ENCODE results near the gene OVAAL. TPM values are rescaled to one million over a fixed set of nuclear protein-coding genes. Genes with fewer than 3 reads are reported as not detected.
"Not testable (repeated sequence)": the region's sequence is repeated elsewhere in the genome, so short reads cannot be mapped to it uniquely, and the experiment has no call there.

Gene OVAAL
- total RNA-seq, 2 donors from 2014 or later, result not detected

GRCh38 chr1:180551997-180552396, 6.8 kb upstream of the OVAAL start:
- H3K9me3 Mint-ChIP-seq, result no peaks in the 10 kb centered on the region
- DNase-seq, result no peak
- H3K4me3 Mint-ChIP-seq, result no peak overlapping the region
- H3K9me3 ChIP-seq (ENCODE audit: control insufficient read depth, low read length), result no peaks in the 10 kb centered on the region
- H3K27me3 Mint-ChIP-seq (ENCODE audit: insufficient read depth), result peaks cover 10% of the 10 kb centered on the region
- H3K27me3 ChIP-seq (ENCODE audit: control insufficient read depth, insufficient read depth, low read length, poor library complexity, severe bottlenecking), result peaks cover 12% of the 10 kb centered on the region
- H3K4me1 Mint-ChIP-seq, result no peaks in the 10 kb centered on the region
- H3K27ac ChIP-seq (ENCODE audit: low read depth, low read length), result no peak overlapping the region
- H3K27ac Mint-ChIP-seq, result no peak overlapping the region
- 75 to 90% methylated on average over 1 of the region's 1 CpG for WGBS, 2 experiments (ENCODE audit: insufficient coverage in 1 of 2, insufficient read length in 1 of 2)
- H3K36me3 ChIP-seq (ENCODE audit: control insufficient read depth, insufficient read depth, low read length), result no peaks in the 10 kb centered on the region
- peaks cover 6% of the 10 kb centered on the region for H3K4me1 ChIP-seq (ENCODE audit: control insufficient read depth, insufficient read depth, low read length)
- no peak for TF ChIP-seq CTCF (conservative IDR thresholded peaks at IDR 0.05)
- no peaks in the 10 kb centered on the region for H3K36me3 Mint-ChIP-seq (ENCODE audit: low read depth)
- H3K9ac ChIP-seq (ENCODE audit: extremely low read depth, low read length, poor library complexity, severe bottlenecking), result no peak overlapping the region
- no peak overlapping the region for H3K4me3 ChIP-seq (ENCODE audit: low read length)

- H3K36me3 Mint-ChIP-seq (ENCODE audit: low read depth); H3K4me3 Mint-ChIP-seq; H3K4me1 ChIP-seq (ENCODE audit: control insufficient read depth, insufficient read depth, low read length); H3K36me3 ChIP-seq (ENCODE audit: control insufficient read depth, insufficient read depth, low read length); H3K9me3 ChIP-seq (ENCODE audit: control insufficient read depth, low read length); H3K27ac Mint-ChIP-seq; H3K27ac ChIP-seq (ENCODE audit: low read depth, low read length); H3K4me1 Mint-ChIP-seq; H3K4me3 ChIP-seq (ENCODE audit: low read length); H3K9me3 Mint-ChIP-seq; DNase-seq; H3K9ac ChIP-seq (ENCODE audit: extremely low read depth, low read length, poor library complexity, severe bottlenecking): not testable (repeated sequence)
- H3K27me3 ChIP-seq (ENCODE audit: control insufficient read depth, insufficient read depth, low read length, poor library complexity, severe bottlenecking), result peaks cover 16% of the 10 kb centered on the region
- 87 to 100% methylated on average over 2 of the region's 2 CpGs for WGBS, 2 experiments (ENCODE audit: insufficient coverage in 1 of 2, insufficient read length in 1 of 2)
- H3K27me3 Mint-ChIP-seq (ENCODE audit: insufficient read depth), result peaks cover 12% of the 10 kb centered on the region
Measured at GRCh38 chr1:180553046-180553445, 5.7 kb upstream of the OVAAL start.

GRCh38 chr1:180555411-180555810, 3.4 kb upstream of the OVAAL start:
- no peaks in the 10 kb centered on the region for H3K36me3 Mint-ChIP-seq (ENCODE audit: low read depth)
- Histone ChIP-seq H3K27ac (ENCODE audit: low read depth, low read length) (no peak overlapping the region), H3K27me3 (ENCODE audit: control insufficient read depth, insufficient read depth, low read length, poor library complexity, severe bottlenecking) (peaks cover 16% of the 10 kb centered on the region), H3K9ac (ENCODE audit: extremely low read depth, low read length, poor library complexity, severe bottlenecking) (no peak overlapping the region), H3K36me3 (ENCODE audit: control insufficient read depth, insufficient read depth, low read length) (no peaks in the 10 kb centered on the region), H3K4me3 (ENCODE audit: low read length) (no peak overlapping the region), H3K4me1 (ENCODE audit: control insufficient read depth, insufficient read depth, low read length) (peaks cover 6% of the 10 kb centered on the region), H3K9me3 (ENCODE audit: control insufficient read depth, low read length) (peaks cover 5% of the 10 kb centered on the region)
- no peak overlapping the region for H3K27ac Mint-ChIP-seq
- no peak overlapping the region for H3K4me3 Mint-ChIP-seq
- no peaks in the 10 kb centered on the region for H3K4me1 Mint-ChIP-seq
- no peak for TF ChIP-seq CTCF (conservative IDR thresholded peaks at IDR 0.05)
- peaks cover 3% of the 10 kb centered on the region for H3K9me3 Mint-ChIP-seq
- H3K27me3 Mint-ChIP-seq (ENCODE audit: insufficient read depth), result peaks cover 18% of the 10 kb centered on the region
- no peak for DNase-seq

- Mint-ChIP-seq H3K4me1 (peaks cover 8% of the 10 kb centered on the region), H3K4me3 (no peak overlapping the region), H3K27ac (no peak overlapping the region), H3K9me3 (peaks cover 3% of the 10 kb centered on the region), H3K27me3 (ENCODE audit: insufficient read depth) (peaks cover 31% of the 10 kb centered on the region), H3K36me3 (ENCODE audit: low read depth) (no peaks in the 10 kb centered on the region)
- Histone ChIP-seq H3K4me3 (ENCODE audit: low read length) (no peak overlapping the region), H3K36me3 (ENCODE audit: control insufficient read depth, insufficient read depth, low read length) (no peaks in the 10 kb centered on the region), H3K27ac (ENCODE audit: low read depth, low read length) (no peak overlapping the region), H3K27me3 (ENCODE audit: control insufficient read depth, insufficient read depth, low read length, poor library complexity, severe bottlenecking) (peaks cover 47% of the 10 kb centered on the region), H3K9me3 (ENCODE audit: control insufficient read depth, low read length) (peaks cover 8% of the 10 kb centered on the region), H3K9ac (ENCODE audit: extremely low read depth, low read length, poor library complexity, severe bottlenecking) (no peak overlapping the region), H3K4me1 (ENCODE audit: control insufficient read depth, insufficient read depth, low read length) (no peaks in the 10 kb centered on the region)
- TF ChIP-seq CTCF (conservative IDR thresholded peaks at IDR 0.05), result no peak
- 77 to 82% methylated on average over 3 of the region's 3 CpGs for WGBS, 2 experiments (ENCODE audit: insufficient coverage in 1 of 2, insufficient read length in 1 of 2)
- DNase-seq, result no peak
Measured at GRCh38 chr1:180560200-180560867, 1.6 kb downstream of the OVAAL start.
